ENCODE measurements around the gene KDM3A.

The KDM3A gene

DNA sequence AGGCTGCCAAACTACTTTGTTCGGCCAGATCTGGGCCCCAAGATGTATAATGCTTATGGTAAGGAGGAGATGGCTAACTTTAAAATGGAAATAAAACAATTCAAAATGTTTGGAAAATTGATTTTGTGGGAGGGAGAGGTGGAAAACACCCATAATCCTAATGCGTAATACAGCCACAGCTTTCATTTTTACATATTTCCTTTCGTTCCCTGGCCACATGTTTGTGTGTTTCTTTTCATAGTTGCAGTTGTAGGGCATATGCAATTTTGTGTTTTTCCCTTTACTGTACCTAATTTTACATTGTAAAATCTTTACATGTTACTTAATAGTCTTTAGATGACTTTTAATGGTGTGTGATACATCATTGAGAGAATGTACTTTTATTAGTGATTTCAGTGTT is 44.6 kb downstream of the KDM3A start:
- Histone ChIP-seq H3K4me1 (ENCODE audit: control insufficient read depth in 1 of 2, insufficient read depth in 2 of 2, low read length in 2 of 2) (no peaks in the 10 kb centered on the region), H2BK5ac (ENCODE audit: low read depth, low read length, poor library complexity) (no peak overlapping the region), H2BK120ac (ENCODE audit: insufficient read depth, low read length, poor library complexity) (no peak overlapping the region), H3K9me3 (ENCODE audit: insufficient read depth, low read depth, low read length) (no peaks in the 10 kb centered on the region), H2BK12ac (ENCODE audit: low read length) (no peak overlapping the region), H3K4ac (ENCODE audit: low read depth, low read length) (no peak overlapping the region), H4K8ac (ENCODE audit: low read depth, low read length) (no peak overlapping the region), H4K91ac (ENCODE audit: low read depth, low read length) (no peak overlapping the region), H4K12ac (ENCODE audit: low read depth, low read length) (no peak overlapping the region), H2AFZ (ENCODE audit: insufficient read depth, low read length, poor library complexity) (no peak overlapping the region), H3K4me3 (ENCODE audit: low read depth, low read length) (no peak overlapping the region), H3K9ac (ENCODE audit: low read length) (no peak overlapping the region), H3K4me2 (ENCODE audit: low read length) (no peak overlapping the region), H3K79me1 (ENCODE audit: low read length) (no peaks in the 10 kb centered on the region), H3K27me3 (ENCODE audit: insufficient read depth, low read length) (no peaks in the 10 kb centered on the region), H3K18ac (ENCODE audit: low read length) (no peak overlapping the region), H3K79me2 (ENCODE audit: control insufficient read depth, insufficient read depth, low read length, poor library complexity) (no peaks in the 10 kb centered on the region), H2AK5ac (ENCODE audit: low read length) (no peak overlapping the region), H3K27ac (ENCODE audit: low read depth, low read length) (no peak overlapping the region), H3K14ac (ENCODE audit: low read length) (no peak overlapping the region), H3K23ac (ENCODE audit: low read length) (no peak overlapping the region), H3K36me3 (ENCODE audit: control insufficient read depth in 1 of 2, insufficient read depth in 2 of 2, low read length in 2 of 2) (peaks cover 29 to 53% of the 10 kb centered on the region in 2 experiments)
- no CpG with 5 or more reads among the region's 3 CpGs for WGBS (ENCODE audit: extremely low coverage, insufficient coverage, insufficient read length)
- no peak for DNase-seq

DNA sequence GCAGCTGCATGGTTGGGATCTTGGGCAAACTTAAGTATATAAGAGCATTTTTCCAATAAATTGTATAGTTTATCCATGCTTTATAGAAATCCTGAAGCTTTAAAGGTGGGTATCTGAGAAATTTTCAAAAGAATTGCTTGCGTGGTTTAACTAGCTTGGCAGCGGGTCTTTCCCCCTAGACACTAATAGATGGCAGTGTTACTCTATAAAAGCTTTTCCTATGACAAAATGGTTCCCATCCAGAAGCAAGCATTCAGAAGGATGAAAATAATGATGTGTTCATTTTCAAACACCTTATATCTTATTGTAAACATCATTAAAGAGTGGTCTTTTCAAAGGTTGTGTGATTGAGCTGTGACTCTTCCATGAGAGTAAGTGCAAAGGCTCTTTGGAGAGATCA is 45.9 kb downstream of the KDM3A start:
- H2BK5ac ChIP-seq (ENCODE audit: low read depth, low read length, poor library complexity), result no peak overlapping the region
- H2BK12ac ChIP-seq (ENCODE audit: low read length), result no peak overlapping the region
- no peaks in the 10 kb centered on the region for H3K27me3 ChIP-seq (ENCODE audit: insufficient read depth, low read length)
- H3K79me1 ChIP-seq (ENCODE audit: low read length), result no peaks in the 10 kb centered on the region
- no peak overlapping the region for H3K18ac ChIP-seq (ENCODE audit: low read length)
- no peak overlapping the region for H3K4me2 ChIP-seq (ENCODE audit: low read length)
- no peak overlapping the region for H3K27ac ChIP-seq (ENCODE audit: low read depth, low read length)
- H3K4me1 ChIP-seq (ENCODE audit: control insufficient read depth in 1 of 2, insufficient read depth in 2 of 2, low read length in 2 of 2), result no peaks in the 10 kb centered on the region
- H3K4ac ChIP-seq (ENCODE audit: low read depth, low read length), result no peak overlapping the region
- H3K14ac ChIP-seq (ENCODE audit: low read length), result no peak overlapping the region
- no peak overlapping the region for H3K4me3 ChIP-seq (ENCODE audit: low read depth, low read length)
- no peak overlapping the region for H4K12ac ChIP-seq (ENCODE audit: low read depth, low read length)
- H3K36me3 ChIP-seq (ENCODE audit: control insufficient read depth in 1 of 2, insufficient read depth in 2 of 2, low read length in 2 of 2), result peaks cover 27 to 52% of the 10 kb centered on the region in 2 experiments
- no peaks in the 10 kb centered on the region for H3K79me2 ChIP-seq (ENCODE audit: control insufficient read depth, insufficient read depth, low read length, poor library complexity)
- H4K8ac ChIP-seq (ENCODE audit: low read depth, low read length), result no peak overlapping the region
- H2BK120ac ChIP-seq (ENCODE audit: insufficient read depth, low read length, poor library complexity), result no peak overlapping the region
- H3K9ac ChIP-seq (ENCODE audit: low read length), result no peak overlapping the region
- H2AFZ ChIP-seq (ENCODE audit: insufficient read depth, low read length, poor library complexity), result no peak overlapping the region
- no peak for DNase-seq
- H3K23ac ChIP-seq (ENCODE audit: low read length), result no peak overlapping the region
- H2AK5ac ChIP-seq (ENCODE audit: low read length), result no peak overlapping the region
- no peak overlapping the region for H4K91ac ChIP-seq (ENCODE audit: low read depth, low read length)
- WGBS (ENCODE audit: extremely low coverage, insufficient coverage, insufficient read length), result no CpG with 5 or more reads among the region's 2 CpGs
- H3K9me3 ChIP-seq (ENCODE audit: insufficient read depth, low read depth, low read length), result no peaks in the 10 kb centered on the region

DNA sequence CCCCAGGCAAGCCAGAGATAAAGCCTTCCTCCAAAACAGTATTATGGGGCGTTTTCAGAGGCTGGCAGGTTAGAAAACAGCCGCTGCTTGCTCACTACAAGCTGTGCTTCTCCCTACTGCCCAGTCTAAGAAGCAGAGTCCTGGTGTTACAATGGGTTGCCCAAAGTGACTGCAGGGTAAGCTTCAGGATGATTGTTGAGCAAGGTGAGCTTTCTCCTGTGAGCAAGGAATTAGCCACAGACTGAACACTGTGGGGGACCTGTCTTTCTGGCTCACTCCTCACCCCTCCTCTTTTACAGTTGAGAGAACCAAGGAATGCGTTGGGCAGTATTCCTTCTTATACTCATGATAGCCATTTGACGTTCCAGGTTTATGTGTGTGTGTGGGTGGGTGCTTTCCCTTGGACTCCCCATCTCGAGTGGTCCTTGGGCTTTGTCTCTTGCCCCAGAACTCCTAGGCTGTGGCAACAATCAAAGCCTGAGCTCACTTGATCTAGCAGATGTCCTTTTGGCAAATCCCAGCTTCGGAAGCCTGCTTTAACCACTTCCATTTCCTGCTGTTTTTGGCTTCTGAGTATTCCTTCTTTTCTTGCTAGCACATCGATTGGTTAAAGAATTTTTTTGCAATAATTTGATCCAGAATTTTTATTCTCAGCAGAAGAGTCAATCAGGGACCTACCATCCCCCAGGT is 47.5 kb downstream of the KDM3A start:
- H3K23ac ChIP-seq (ENCODE audit: low read length), result no peak overlapping the region
- no peak overlapping the region for H3K27ac ChIP-seq (ENCODE audit: low read depth, low read length)
- no peak overlapping the region for H3K4me2 ChIP-seq (ENCODE audit: low read length)
- no peak overlapping the region for H3K4ac ChIP-seq (ENCODE audit: low read depth, low read length)
- no peak overlapping the region for H2AK5ac ChIP-seq (ENCODE audit: low read length)
- no peak overlapping the region for H3K18ac ChIP-seq (ENCODE audit: low read length)
- no peak overlapping the region for H2BK5ac ChIP-seq (ENCODE audit: low read depth, low read length, poor library complexity)
- no peaks in the 10 kb centered on the region for H3K79me1 ChIP-seq (ENCODE audit: low read length)
- H2BK120ac ChIP-seq (ENCODE audit: insufficient read depth, low read length, poor library complexity), result no peak overlapping the region
- H2AFZ ChIP-seq (ENCODE audit: insufficient read depth, low read length, poor library complexity), result no peak overlapping the region
- WGBS (ENCODE audit: extremely low coverage, insufficient coverage, insufficient read length), result no CpG with 5 or more reads among the region's 7 CpGs
- H4K8ac ChIP-seq (ENCODE audit: low read depth, low read length), result no peak overlapping the region
- no peak overlapping the region for H4K91ac ChIP-seq (ENCODE audit: low read depth, low read length)
- H3K4me1 ChIP-seq (ENCODE audit: control insufficient read depth in 1 of 2, insufficient read depth in 2 of 2, low read length in 2 of 2), result no peaks in the 10 kb centered on the region
- no peak overlapping the region for H3K4me3 ChIP-seq (ENCODE audit: low read depth, low read length)
- peaks cover 17 to 39% of the 10 kb centered on the region in 2 experiments for H3K36me3 ChIP-seq (ENCODE audit: control insufficient read depth in 1 of 2, insufficient read depth in 2 of 2, low read length in 2 of 2)
- H4K12ac ChIP-seq (ENCODE audit: low read depth, low read length), result no peak overlapping the region
- H3K79me2 ChIP-seq (ENCODE audit: control insufficient read depth, insufficient read depth, low read length, poor library complexity), result no peaks in the 10 kb centered on the region
- DNase-seq, result no peak
- H3K27me3 ChIP-seq (ENCODE audit: insufficient read depth, low read length), result no peaks in the 10 kb centered on the region
- H3K9me3 ChIP-seq (ENCODE audit: insufficient read depth, low read depth, low read length), result no peaks in the 10 kb centered on the region
- H3K14ac ChIP-seq (ENCODE audit: low read length), result no peak overlapping the region
- H3K9ac ChIP-seq (ENCODE audit: low read length), result no peak overlapping the region
- H2BK12ac ChIP-seq (ENCODE audit: low read length), result no peak overlapping the region

DNA sequence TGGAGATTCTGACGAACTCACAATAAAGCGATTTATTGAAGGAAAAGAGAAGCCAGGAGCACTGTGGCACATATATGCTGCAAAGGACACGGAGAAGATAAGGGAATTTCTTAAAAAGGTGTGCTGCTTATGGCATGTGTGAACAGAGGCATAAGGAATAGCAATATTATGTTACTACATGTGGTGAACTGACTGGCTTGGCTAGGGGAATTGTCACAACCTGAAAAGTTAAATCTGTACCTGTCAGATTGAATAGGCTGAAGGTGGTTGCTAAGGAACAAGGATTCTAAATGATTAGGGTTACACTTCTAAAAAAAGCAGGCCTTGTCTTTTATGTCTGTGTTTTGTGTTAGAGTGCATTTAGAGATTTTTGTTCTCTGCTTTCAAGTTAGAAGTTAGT is 48.4 kb downstream of the KDM3A start:
- Histone ChIP-seq H3K14ac (ENCODE audit: low read length) (no peak overlapping the region), H3K79me2 (ENCODE audit: control insufficient read depth, insufficient read depth, low read length, poor library complexity) (no peaks in the 10 kb centered on the region), H3K4me3 (ENCODE audit: low read depth, low read length) (no peak overlapping the region), H3K4me2 (ENCODE audit: low read length) (no peak overlapping the region), H2BK12ac (ENCODE audit: low read length) (no peak overlapping the region), H3K27ac (ENCODE audit: low read depth, low read length) (no peak overlapping the region), H3K27me3 (ENCODE audit: insufficient read depth, low read length) (no peaks in the 10 kb centered on the region), H2BK120ac (ENCODE audit: insufficient read depth, low read length, poor library complexity) (no peak overlapping the region), H4K91ac (ENCODE audit: low read depth, low read length) (no peak overlapping the region), H3K9me3 (ENCODE audit: insufficient read depth, low read depth, low read length) (no peaks in the 10 kb centered on the region), H4K12ac (ENCODE audit: low read depth, low read length) (no peak overlapping the region), H4K8ac (ENCODE audit: low read depth, low read length) (no peak overlapping the region), H3K9ac (ENCODE audit: low read length) (no peak overlapping the region), H3K79me1 (ENCODE audit: low read length) (no peaks in the 10 kb centered on the region), H2BK5ac (ENCODE audit: low read depth, low read length, poor library complexity) (no peak overlapping the region), H2AFZ (ENCODE audit: insufficient read depth, low read length, poor library complexity) (no peak overlapping the region), H3K4ac (ENCODE audit: low read depth, low read length) (no peak overlapping the region), H3K18ac (ENCODE audit: low read length) (no peak overlapping the region), H3K4me1 (ENCODE audit: control insufficient read depth in 1 of 2, insufficient read depth in 2 of 2, low read length in 2 of 2) (no peaks in the 10 kb centered on the region), H3K36me3 (ENCODE audit: control insufficient read depth in 1 of 2, insufficient read depth in 2 of 2, low read length in 2 of 2) (peaks cover 14 to 31% of the 10 kb centered on the region in 2 experiments), H3K23ac (ENCODE audit: low read length) (no peak overlapping the region), H2AK5ac (ENCODE audit: low read length) (no peak overlapping the region)
- DNase-seq, result no peak
- no CpG with 5 or more reads among the region's 3 CpGs for WGBS (ENCODE audit: extremely low coverage, insufficient coverage, insufficient read length)
